HG02763 (cell line): Measurements from ENCODE around the gene CATSPER3.

Experiments
- ATAC-seq: cut with Tn5 transposase; IDR thresholded peaks from one replicate; pipeline ENCODE4 v1.9.1; 2021; ENCODE audit warnings: mild to moderate bottlenecking, moderate library complexity; ENCODE audit not compliant: unreplicated experiment

The CATSPER3 gene

GRCh38 chr5:135027697-135028615 is 60.2 kb downstream of the CATSPER3 start:
- no peak for ATAC-seq

DNA sequence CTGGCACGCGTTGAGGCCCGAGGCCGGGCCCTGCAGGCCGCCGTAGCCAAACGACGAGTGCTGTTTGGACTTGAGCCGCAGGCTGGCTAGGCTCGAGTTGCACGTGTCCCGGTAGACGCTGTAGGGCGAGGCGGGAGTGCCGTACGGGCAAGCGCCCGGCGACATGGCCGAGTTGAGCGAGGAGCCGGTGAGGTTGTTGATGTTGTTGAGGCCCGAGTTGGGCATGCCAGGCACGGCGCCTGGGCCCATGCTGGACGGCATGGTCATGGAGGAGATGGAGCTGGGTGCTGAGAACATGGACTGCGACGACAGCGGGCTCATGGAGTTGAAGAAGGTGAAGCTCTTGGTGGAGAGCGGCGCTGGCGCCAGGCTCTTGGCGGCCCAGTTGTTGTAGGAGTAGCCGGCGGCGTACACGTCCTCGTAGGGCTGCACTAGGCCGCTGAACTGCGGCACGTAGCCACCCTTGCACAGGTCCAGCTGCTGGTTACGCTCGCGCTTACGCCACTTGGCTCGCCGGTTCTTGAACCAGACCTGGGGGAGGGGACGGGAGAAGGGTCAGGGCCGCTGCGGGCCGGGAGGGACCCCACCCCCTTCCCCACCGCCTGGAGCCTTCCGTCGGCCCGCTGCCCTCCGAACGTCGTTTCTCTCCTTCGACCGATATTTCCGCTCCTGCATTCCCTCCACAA is 61.2 kb downstream of the CATSPER3 start:
- no peak for ATAC-seq

- ATAC-seq = no peak
Measured at GRCh38 chr5:135029477-135030122, 61.9 kb downstream of the CATSPER3 start.

DNA sequence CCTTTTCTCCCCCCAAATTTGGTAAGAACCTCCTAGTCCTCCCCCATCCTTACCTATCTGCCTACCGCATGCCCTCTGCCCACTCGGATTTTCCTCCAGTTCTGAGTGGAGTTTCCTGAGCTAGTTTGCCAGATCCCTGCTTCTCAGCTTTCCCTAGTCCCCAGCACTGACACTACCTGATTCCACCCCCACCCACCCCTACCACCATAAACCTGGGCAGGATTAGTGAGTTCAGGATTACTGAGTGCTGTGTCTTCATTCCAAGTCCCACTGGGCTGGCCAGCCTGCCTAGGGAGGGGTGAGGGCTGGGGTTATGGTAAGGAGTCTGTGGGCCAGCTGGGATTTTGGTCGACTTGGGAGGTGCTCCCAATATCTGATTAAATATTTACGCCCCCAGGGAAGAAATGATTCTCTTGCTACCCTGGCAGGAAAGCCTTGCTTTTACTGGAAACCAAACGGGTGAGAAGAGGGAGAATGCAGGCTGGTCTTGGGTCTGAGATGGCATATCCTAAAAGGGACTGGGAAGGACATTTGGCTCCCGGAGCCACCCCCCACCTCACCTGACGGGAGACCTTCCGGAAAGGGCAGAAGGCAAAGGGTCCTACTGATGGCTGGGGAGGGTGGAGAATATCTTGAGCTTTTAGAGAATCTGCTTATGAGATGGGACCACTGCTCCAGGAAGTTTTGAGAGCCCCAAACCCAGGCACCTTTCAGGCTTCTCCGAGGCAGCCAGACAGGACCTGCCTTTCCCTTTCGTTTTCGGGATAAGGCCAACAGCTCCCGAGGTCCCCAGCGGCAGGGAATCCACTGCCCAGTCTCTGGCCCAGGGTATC is 62.6 kb downstream of the CATSPER3 start:
- ATAC-seq = no peak

DNA sequence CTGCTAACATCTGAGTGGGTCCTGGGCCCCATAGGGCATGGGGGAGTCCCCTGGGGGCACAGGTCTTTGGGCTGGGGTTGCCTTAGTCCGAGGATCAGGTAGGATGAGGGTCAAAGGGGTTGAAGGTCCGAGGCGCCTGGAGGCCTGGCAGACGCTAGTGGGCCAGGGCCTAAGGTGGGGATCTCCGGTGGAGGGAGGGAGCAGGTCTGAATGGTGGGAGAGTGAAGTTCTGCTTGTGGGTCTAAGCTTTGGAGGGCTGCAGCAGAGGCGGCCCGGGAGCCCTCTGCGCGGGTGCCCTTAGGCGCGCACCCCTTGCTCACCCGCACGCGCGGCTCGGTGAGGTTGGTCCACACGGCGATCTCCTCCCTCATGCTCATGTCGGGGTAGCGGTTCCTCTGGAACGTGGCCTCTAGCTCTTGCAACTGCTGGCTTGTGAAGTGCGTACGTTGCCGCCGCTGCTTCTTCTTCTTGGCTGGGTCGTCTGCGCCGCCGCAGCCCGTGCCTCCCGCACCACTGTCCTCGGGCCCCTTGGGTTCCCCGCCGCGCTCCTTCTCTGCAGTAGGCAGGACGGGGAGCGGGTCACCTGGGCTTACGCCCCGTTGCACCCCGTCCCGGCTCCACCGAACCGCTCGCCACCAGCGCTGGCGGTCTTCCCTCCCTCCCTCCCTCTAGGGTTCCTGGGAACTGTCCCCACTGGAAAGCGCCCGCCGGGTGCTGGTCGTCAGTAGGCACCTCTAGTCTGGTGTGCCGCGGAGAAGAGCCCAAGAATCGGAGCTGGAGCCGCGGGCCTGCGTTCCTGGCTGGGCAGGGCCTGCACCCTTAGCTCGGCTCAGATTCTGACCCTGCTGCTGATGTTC is 63.5 kb downstream of the CATSPER3 start:
- no peak for ATAC-seq

- no peak for ATAC-seq
Measured at GRCh38 chr5:135031813-135032694, 64.3 kb downstream of the CATSPER3 start.

GRCh38 chr5:135032695-135032998 is 64.9 kb downstream of the CATSPER3 start:
- ATAC-seq = no peak

DNA sequence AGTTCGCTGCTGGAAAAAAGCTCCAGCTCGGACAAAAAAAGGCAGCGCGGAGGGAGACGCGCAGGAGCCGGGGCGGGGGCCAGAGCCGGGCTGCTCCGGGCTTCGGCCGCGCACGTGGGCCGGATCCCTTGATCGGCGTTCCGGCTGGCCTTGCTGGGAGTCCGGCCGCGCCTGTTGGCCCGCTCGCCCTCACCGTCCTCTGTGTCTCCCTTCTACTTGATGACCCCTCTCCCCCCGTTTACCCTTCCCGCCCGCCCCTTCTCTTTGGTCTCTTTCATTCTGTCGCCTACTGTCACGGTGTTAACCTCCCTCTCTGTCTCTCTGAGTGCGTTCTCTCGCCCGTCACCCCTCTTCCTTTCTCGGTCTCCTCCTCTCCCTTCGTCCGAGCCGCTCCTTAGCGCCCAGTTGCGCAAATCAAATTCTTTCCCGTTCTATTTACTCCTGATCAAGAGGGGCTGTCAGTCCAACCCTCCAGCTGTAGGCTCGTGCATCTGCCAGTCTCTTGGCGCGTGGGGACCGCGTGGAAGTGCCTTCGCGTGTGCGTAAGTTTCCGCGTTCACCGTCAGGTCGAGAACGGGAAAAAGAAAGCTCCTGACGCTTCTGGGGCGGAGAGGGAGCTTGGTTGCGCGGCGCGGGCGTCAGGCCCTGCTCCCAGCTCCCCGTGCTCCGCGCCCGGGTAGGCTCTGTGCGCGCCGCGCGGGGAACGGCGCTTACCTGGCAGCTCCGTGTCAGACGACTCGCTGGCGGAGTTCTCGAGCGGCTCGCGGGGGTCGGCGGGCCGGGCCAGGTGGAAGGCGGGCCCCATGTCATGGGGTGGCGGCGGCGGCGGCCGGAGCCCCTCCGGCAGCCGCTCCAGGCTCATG is 65.5 kb downstream of the CATSPER3 start:
- ATAC-seq = no peak

DNA sequence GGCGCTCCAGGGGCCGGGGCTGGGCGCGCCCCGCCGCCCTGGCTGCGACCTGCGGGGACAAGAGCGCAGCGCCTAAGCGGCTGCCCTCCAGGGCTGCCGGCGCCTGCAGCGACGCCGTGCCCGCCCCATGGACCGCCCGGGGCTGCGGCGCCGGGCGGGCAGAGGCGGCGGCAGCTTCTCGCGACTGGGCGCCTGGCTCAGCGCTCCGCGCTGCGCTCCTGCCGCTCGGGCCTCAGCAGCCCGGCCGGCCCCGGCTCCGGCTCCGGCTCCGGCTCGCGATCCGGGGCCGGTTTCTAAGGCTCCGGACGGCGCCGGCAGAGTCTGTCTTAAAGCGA is 66.2 kb downstream of the CATSPER3 start, which contains the start of gene PITX1:
TSS of gene PITX1 (minus strand) at position 328 of the 335 bp plus-strand sequence. CDS start 347 bp downstream, outside the sequence.
- no peak for ATAC-seq

DNA sequence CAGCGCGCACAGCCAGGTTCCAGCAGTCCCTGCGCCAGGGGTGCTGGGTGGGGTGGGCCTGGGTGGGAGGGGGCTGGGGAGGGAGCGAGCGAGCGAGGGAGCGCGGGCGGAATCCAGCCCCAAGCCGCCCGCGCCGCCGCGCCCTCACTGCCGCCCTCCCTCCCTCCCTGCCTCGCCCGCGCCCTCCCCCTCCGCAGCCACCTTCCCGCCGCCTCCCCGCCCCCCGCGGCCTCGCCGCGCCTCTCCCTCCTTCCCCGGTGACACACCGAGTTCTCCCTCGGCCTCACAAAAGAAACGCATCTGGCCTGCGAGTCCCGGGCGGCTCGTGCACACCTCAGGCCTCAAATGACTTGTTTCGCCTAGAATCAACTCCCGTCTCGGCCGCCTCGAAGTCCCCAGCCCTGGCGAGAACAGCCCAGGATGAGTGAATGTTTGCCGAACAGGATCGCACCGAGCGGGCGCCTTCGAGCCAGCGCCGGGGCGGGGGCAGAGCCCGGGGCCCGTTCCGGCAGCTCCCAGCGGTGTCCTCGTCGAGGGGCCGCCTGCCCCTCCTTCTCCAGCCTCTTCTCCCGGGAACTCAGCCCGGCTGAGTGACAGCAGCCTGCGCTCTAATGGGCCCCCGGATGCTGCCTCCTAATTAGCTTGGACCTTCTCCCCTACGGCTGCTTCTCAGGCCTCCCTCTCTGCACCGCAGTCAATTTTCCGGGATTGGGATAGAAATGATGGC is 66.7 kb downstream of the CATSPER3 start:
- no peak for ATAC-seq

DNA sequence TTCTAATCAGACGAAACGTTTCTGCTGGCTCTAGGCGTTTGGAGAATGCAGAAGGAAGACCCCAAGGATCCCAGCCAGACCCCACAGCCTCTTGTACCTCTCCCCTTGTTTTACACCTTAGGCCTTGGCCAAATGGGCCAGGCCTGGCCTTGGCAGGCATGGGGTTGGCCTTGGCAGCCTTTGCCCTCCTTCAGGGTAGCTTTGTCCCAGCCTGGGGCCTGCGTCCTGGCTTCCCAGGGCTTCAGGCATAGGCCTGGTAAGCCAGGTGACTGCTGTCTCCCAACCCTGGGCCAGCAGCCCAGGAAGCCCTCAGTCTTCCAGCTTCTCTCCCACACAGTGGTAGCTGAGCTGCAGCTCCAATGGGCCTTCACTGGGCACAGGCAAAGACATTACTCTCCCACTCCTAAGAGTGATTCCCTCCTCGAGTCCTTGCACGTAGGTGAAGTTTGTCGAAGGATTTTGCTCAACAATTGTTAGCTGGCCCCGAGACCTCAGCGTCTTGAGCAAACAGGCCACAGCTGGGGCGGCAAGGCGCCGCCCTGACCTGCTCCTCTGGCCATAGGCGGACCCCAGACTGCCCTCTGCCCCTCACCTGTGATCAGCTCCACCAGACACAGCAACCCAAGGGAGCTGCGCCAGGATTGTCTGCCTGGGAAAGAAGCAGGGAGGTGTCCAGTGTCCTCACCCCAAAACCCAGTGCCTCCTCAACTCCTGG is 67.4 kb downstream of the CATSPER3 start:
- ATAC-seq = no peak

GRCh38 chr5:135035678-135036030 is 67.9 kb downstream of the CATSPER3 start:
- ATAC-seq = no peak

DNA sequence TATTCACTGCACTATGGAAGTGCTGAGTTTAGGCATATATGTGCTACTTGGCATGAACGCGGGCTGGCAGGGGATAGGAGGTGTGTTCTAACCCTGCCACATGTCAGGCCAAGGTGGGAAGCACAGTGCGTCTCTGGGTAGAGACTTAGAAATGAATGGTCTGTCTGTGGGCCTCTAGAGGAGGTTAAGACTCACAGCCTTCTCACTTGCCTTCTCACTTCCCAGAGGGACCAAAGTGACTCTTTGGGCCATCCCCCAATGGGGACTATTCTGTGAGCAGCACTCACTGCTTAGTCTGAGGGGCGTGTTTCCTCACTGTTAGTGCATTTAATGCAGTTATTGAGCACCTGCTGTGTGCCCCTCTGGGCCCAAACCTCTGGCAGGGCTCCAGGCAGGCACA is 68.7 kb downstream of the CATSPER3 start:
- ATAC-seq = no peak

DNA sequence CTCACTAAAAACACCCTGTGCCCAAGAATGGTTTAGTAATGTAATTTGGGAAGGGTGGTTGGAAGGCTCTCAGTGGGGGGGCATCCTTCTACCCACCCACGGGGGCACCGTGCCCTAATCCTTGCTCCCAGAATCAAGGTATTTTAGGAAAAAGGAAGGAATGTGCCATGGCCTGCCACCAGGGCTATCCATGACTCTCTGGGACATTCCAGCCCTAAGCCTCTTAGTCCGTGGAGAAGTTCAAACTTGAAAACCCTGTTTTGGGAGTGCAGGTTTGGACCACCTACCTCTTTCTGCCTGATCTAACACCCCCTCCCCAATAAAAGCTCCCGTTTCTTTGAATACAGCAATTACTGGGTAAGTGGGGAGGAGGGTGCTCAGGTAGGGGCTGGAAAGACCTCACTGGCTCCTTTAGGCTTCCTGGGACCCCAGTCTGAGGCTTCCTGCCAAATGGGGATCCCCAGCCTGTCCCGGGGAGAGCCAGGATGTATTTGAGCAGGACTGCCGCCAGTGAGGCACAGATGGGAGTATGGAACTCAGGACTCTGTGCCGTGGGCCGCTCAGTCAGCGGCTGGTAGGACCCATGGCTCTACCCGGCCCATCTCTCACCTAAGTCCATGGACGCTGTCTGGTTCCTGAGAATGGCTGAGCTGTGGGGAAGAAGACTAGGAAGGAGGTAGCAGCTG is 70.0 kb downstream of the CATSPER3 start:
- ATAC-seq = no peak

- ATAC-seq = no peak
Measured at GRCh38 chr5:135038205-135038812, 70.6 kb downstream of the CATSPER3 start.

DNA sequence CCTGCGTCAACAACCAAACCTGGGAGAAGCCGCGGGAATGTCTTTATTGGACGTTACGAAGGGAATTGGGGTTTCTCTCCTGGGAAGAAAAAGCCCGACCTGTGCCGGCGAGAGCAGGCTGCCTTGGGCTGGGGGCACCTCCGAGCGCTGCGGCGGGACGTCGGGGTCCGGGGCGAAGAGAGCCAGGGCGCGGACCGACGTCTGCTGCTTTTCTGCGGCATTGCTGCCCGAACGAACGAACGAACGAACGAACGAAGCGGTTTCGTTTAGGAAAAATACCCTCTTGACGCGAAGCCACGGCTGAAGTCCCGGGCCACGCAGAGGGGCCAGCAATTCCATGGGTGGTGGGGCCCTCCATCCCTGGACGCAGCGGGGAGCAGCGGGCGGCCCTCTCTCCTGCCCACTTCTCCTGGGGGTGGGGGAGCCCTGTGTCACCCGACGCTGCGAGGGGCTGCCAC is 71.1 kb downstream of the CATSPER3 start:
- ATAC-seq = no peak
